H1 (cell line): ENCODE data around the gene OR5B21. TPM values are rescaled to one million over a fixed set of nuclear protein-coding genes. Genes with fewer than 3 reads are reported as not detected.

Source experiments
- CTCF ChIA-PET: fragments of 300-600 bp; sonication (Branson Sonifier 250); formaldehyde crosslinking; loops from one replicate; lab custom pipeline; 2021; ENCODE audit not compliant: partially characterized antibody; lab: Charles Lee
- POLR2A ChIA-PET: fragments of 300-600 bp; sonication (Branson Sonifier 250); formaldehyde crosslinking; loops from one replicate; lab custom pipeline; 2021; ENCODE audit warnings: inconsistent platforms; ENCODE audit not compliant: partially characterized antibody; lab: Charles Lee
- DNase-seq, 2 experiments: peaks; one replicate each; pipeline versions ENCODE4 v3.0.0 to v3.0.0-alpha.2; 2010 to 2022; ENCODE audit warnings: low spot score in 2 of 2, low read depth in 1 of 2, mixed read lengths in 1 of 2
- FAIRE-seq: peaks from 2 replicates; lab custom pipeline; 2011; peaks lifted over from hg19 to GRCh38; lab: Jason Lieb, UNC
- H2AFZ ChIP-seq: 2 replicates; pipeline ENCODE4 v1.8.1; 2012; ENCODE audit warnings: low read length, inconsistent platforms
- H2AK5ac ChIP-seq: 2 replicates; pipeline ENCODE4 v1.6.1; 2013; ENCODE audit warnings: low read depth, low read length
- H2BK120ac ChIP-seq: replicated peaks from 2 replicates; pipeline ENCODE3; 2013; ENCODE audit warnings: low read depth, low read length, inconsistent platforms
- H2BK12ac ChIP-seq: 2 replicates; pipeline ENCODE4 v1.6.1; 2013; ENCODE audit warnings: low read depth, low read length
- H2BK15ac ChIP-seq: 2 replicates; pipeline ENCODE4 v1.6.1; 2013; ENCODE audit warnings: low read length
- H2BK20ac ChIP-seq: 2 replicates; pipeline ENCODE4 v1.6.1; 2013; ENCODE audit warnings: low read length
- H2BK5ac ChIP-seq: 2 replicates; pipeline ENCODE4 v1.6.1; 2013; ENCODE audit warnings: low read depth, low read length
- H3K14ac ChIP-seq: 2 replicates; pipeline ENCODE4 v1.6.1; 2013; ENCODE audit warnings: inconsistent platforms; ENCODE audit not compliant: insufficient read length
- H3K18ac ChIP-seq: 2 replicates; pipeline ENCODE4 v1.6.1; 2013; ENCODE audit warnings: low read length; ENCODE audit errors: extremely low read depth
- H3K23ac ChIP-seq: 2 replicates; pipeline ENCODE4 v1.6.1; 2013; ENCODE audit warnings: inconsistent platforms; ENCODE audit not compliant: insufficient read length
- H3K23me2 ChIP-seq: 2 replicates; pipeline ENCODE4 v1.6.1; 2013; ENCODE audit warnings: low read depth, low read length
- H3K27ac ChIP-seq: 2 replicates; pipeline ENCODE4 v1.6.1; 2011; ENCODE audit warnings: low read depth, low read length, inconsistent platforms
- H3K27me3 ChIP-seq, 4 experiments: replicated peaks in 1 of 4; 1 replicate in 1 of 4; 2 replicates in 3 of 4; pipeline versions ENCODE4 v1.6.1 to v1.8.1; 2011 to 2013; ENCODE audit warnings: low read length in 3 of 4, mild to moderate bottlenecking in 3 of 4, inconsistent platforms in 2 of 4, mixed read lengths in 2 of 4, moderate library complexity in 1 of 4; ENCODE audit not compliant: control insufficient read depth in 3 of 4, insufficient read depth in 3 of 4; ENCODE audit errors: extremely low read depth in 1 of 4
- H3K36me3 ChIP-seq, 4 experiments: 2 replicates each; pipeline versions ENCODE4 v1.6.1 to v1.8.1; 2011 to 2013; ENCODE audit warnings: mild to moderate bottlenecking in 4 of 4, low read length in 3 of 4, moderate library complexity in 2 of 4, control low read depth in 1 of 4, inconsistent platforms in 1 of 4; ENCODE audit not compliant: insufficient read depth in 4 of 4, control insufficient read depth in 2 of 4
- H3K4ac ChIP-seq: replicated peaks from 2 replicates; pipeline ENCODE3; 2013; ENCODE audit warnings: low read length, low read depth, mixed read lengths, inconsistent platforms; ENCODE audit not compliant: insufficient read length
- H3K4me1 ChIP-seq, 4 experiments: replicated peaks in 1 of 4; 1 replicate in 1 of 4; 2 replicates in 3 of 4; pipeline versions ENCODE4 v1.6.1 to v1.8.1; 2011 to 2013; ENCODE audit warnings: low read length in 3 of 4, inconsistent platforms in 2 of 4, mixed read lengths in 1 of 4; ENCODE audit not compliant: insufficient read depth in 4 of 4, control insufficient read depth in 3 of 4
- H3K4me2 ChIP-seq, 2 experiments: 2 replicates each; pipeline versions ENCODE4 v1.6.1 to v1.8.1; 2011 to 2013; ENCODE audit warnings: low read depth in 2 of 2, low read length in 2 of 2, control low read depth in 1 of 2, inconsistent platforms in 1 of 2, mild to moderate bottlenecking in 1 of 2; ENCODE audit not compliant: insufficient read depth in 1 of 2
- H3K4me3 ChIP-seq, 4 experiments: fragments of 200-600, 300-600 bp in 1 of 4; sonication (generic), shearing (Covaris generic), sonication (Bioruptor Twin) in 1 of 4; 2 replicates each; pipeline versions ENCODE4 v1.5.1 to v1.8.1; 2011 to 2016; ENCODE audit warnings: low read length in 4 of 4, low read depth in 3 of 4, control low read depth in 2 of 4, inconsistent platforms in 2 of 4, mild to moderate bottlenecking in 2 of 4, mixed read lengths in 1 of 4, moderate library complexity in 1 of 4; ENCODE audit not compliant: insufficient read depth in 2 of 4; ENCODE audit errors: extremely low read depth in 1 of 4
- H3K56ac ChIP-seq: replicated peaks from 2 replicates; pipeline ENCODE3; 2013; ENCODE audit warnings: low read depth, mild to moderate bottlenecking, mixed read lengths, low read length, inconsistent platforms; ENCODE audit not compliant: insufficient read length
- H3K79me1 ChIP-seq: 2 replicates; pipeline ENCODE4 v1.6.1; 2013; ENCODE audit warnings: low read depth, low read length, control low read depth
- H3K79me2 ChIP-seq, 2 experiments: 2 replicates each; pipeline versions ENCODE4 v1.6.1 to v1.8.1; 2012 to 2013; ENCODE audit warnings: low read length in 2 of 2, mild to moderate bottlenecking in 2 of 2, inconsistent platforms in 1 of 2; ENCODE audit not compliant: insufficient read depth in 2 of 2, control insufficient read depth in 1 of 2
- H3K9ac ChIP-seq, 4 experiments: replicated peaks in 1 of 4; 1 replicate in 1 of 4; 2 replicates in 3 of 4; pipeline versions ENCODE4 v1.6.1 to v1.8.1; 2011 to 2013; ENCODE audit warnings: low read depth in 3 of 4, low read length in 3 of 4, control low read depth in 2 of 4, mild to moderate bottlenecking in 2 of 4, moderate library complexity in 2 of 4, inconsistent platforms in 1 of 4; ENCODE audit errors: extremely low read depth in 1 of 4
- H3K9me3 ChIP-seq, 2 experiments: 2 replicates each; pipeline versions ENCODE4 v1.6.1 to v1.8.1; 2012 to 2013; ENCODE audit warnings: mild to moderate bottlenecking in 2 of 2, moderate library complexity in 2 of 2, control low read depth in 1 of 2, inconsistent platforms in 1 of 2, low read depth in 1 of 2, low read length in 1 of 2, mixed read lengths in 1 of 2; ENCODE audit not compliant: insufficient read depth in 2 of 2
- H4K20me1 ChIP-seq, 2 experiments: replicated peaks in 1 of 2; 2 replicates each; pipeline versions ENCODE3 to v1.8.1; 2011 to 2013; ENCODE audit warnings: inconsistent platforms in 2 of 2, low read length in 2 of 2, mild to moderate bottlenecking in 1 of 2; ENCODE audit not compliant: insufficient read depth in 2 of 2, control insufficient read depth in 1 of 2
- H4K5ac ChIP-seq: 2 replicates; pipeline ENCODE4 v1.6.1; 2013; ENCODE audit warnings: low read length, low read depth, mixed read lengths, inconsistent platforms; ENCODE audit not compliant: insufficient read length
- H4K8ac ChIP-seq: 2 replicates; pipeline ENCODE4 v1.8.0; 2013; ENCODE audit warnings: mild to moderate bottlenecking, moderate library complexity, low read length, inconsistent platforms; ENCODE audit not compliant: insufficient read depth; ENCODE audit errors: extremely low read depth
- H4K91ac ChIP-seq: replicated peaks from 2 replicates; pipeline ENCODE3; 2013; ENCODE audit warnings: low read length, mixed read lengths, inconsistent platforms; ENCODE audit not compliant: insufficient read length
- RAD21 ChIP-seq, 2 experiments: IDR thresholded peaks in 1 of 2; conservative IDR thresholded peaks in 1 of 2; 2 replicates each; pipeline ENCODE4 v1.6.1; 2011; ENCODE audit warnings: low read depth in 2 of 2, low read length in 2 of 2, improper control_type of control experiment in 1 of 2, inconsistent platforms in 1 of 2, mild to moderate bottlenecking in 1 of 2, moderate library complexity in 1 of 2
- SP2 ChIP-seq: IDR thresholded peaks from 2 replicates; pipeline ENCODE4 v1.6.1; 2012; ENCODE audit warnings: mild to moderate bottlenecking, low read length, inconsistent platforms
- USF2 ChIP-seq: IDR thresholded peaks from 2 replicates; pipeline ENCODE4 v1.6.1; 2011; ENCODE audit warnings: low read length, improper control_type of control experiment
- polyA plus RNA-seq, 7 experiments: library from polyadenylated mRNA; depleted of rRNA in 3 of 7; stranded (reverse) in 5 of 7; unstranded in 2 of 7; fragments of >200 nt in 5 of 7; fragments of 200-250 nt in 2 of 7; gene quantifications; 1 replicate in 5 of 7; 2 replicates in 1 of 7; 4 replicates in 1 of 7; pipeline versions ENCODE4 v1.2.1 to v1.2.3, GENCODE V29; 2011 to 2013; ENCODE audit warnings: missing spikeins in 2 of 7, mixed read lengths in 2 of 7
- total RNA-seq: library from RNA; stranded (reverse); fragmentation: NEBNext Ultra II Directional; extraction: Animal tissue kit (Norgen Biotek cat#: 25700); gene quantifications from 2 replicates; pipeline ENCODE4 v1.2.1, GENCODE V29; 2021

Gene OR5B21
- total and polyA plus RNA-seq, 2 of the 8 experiments (the other 6 are each of a cell fraction or from before 2014, with no cell fraction given) = not detected

GRCh38 chr11:58502004-58502403, 5.9 kb downstream of the OR5B21 start:
- Histone ChIP-seq H3K23me2 (no peaks in the 10 kb centered on the region), H4K5ac (no peak overlapping the region), H2BK12ac (no peak overlapping the region), H2BK20ac (no peak overlapping the region), H3K23ac (no peak overlapping the region), H3K27ac (no peak overlapping the region), H3K4me3 (no peak overlapping the region), H2AK5ac (no peak overlapping the region), H3K9ac (no peak overlapping the region), H3K14ac (no peak overlapping the region), H3K36me3 (no peaks in the 10 kb centered on the region), H3K79me1 (no peaks in the 10 kb centered on the region), H2BK120ac (no peak overlapping the region), H3K9me3 (no peaks in the 10 kb centered on the region), H4K91ac (no peak overlapping the region), H2AFZ (no peak overlapping the region), H3K4me2 (no peak overlapping the region), H2BK5ac (no peak overlapping the region), H4K8ac (no peak overlapping the region), H3K56ac (no peak overlapping the region), H3K18ac (no peak overlapping the region), H4K20me1 (no peaks in the 10 kb centered on the region), H3K27me3 (no peaks in the 10 kb centered on the region), H3K79me2 (no peaks in the 10 kb centered on the region), H3K4me1 (no peaks in the 10 kb centered on the region), H2BK15ac (no peak overlapping the region), H3K4ac (no peak overlapping the region)
- POLR2A ChIA-PET = no interaction called here
- FAIRE-seq (no peak), DNase-seq (no peak)
- CTCF ChIA-PET = interaction anchor here (0.6 to 0.7 kb wide), 2 partner anchors 11 to 570 kb away, joined by 3 to 4 read pairs; no protein-coding TSS in a partner anchor
- TF ChIP-seq SP2 (no peak), USF2 (no peak), RAD21 (IDR thresholded peaks at IDR 0.05 in 1 of 2, conservative IDR thresholded peaks at IDR 0.05 in 1 of 2; ENCODE audit: low read depth in 2 of 2, low read length in 2 of 2) (no peak)
